WTC11 (cell line): ENCODE data around the gene CLDND2.

ENCODE experiments used
- CTCF ChIP-seq: fragments of 200-600 bp; IDR thresholded peaks from 2 replicates; pipeline ENCODE4 v1.8.0; 2022; ENCODE audit warnings: antibody characterized with exemption
- HMGXB4 ChIP-seq: sonication (generic); formaldehyde crosslinking; IDR thresholded peaks from 2 replicates; pipeline ENCODE4 v1.8.1; 2023; ENCODE audit warnings: mild to moderate bottlenecking, moderate library complexity, missing genetic modification reagents
- NFYB ChIP-seq: sonication (generic); formaldehyde crosslinking; conservative IDR thresholded peaks from 2 replicates; pipeline ENCODE4 v1.8.0; 2022; ENCODE audit warnings: low read depth, missing genetic modification reagents
- NR1H2 ChIP-seq: sonication (generic); formaldehyde crosslinking; IDR thresholded peaks from 2 replicates; pipeline ENCODE4 v1.9.0; 2021; ENCODE audit warnings: mild to moderate bottlenecking, moderate library complexity, missing genetic modification reagents
- RELA ChIP-seq: sonication (generic); formaldehyde crosslinking; IDR thresholded peaks from 2 replicates; pipeline ENCODE4 v1.8.1; 2022; ENCODE audit warnings: missing genetic modification reagents, mild to moderate bottlenecking, borderline replicate concordance
- TEAD4 ChIP-seq: sonication (generic); formaldehyde crosslinking; IDR thresholded peaks from 2 replicates; pipeline ENCODE4 v1.8.0; 2022; ENCODE audit warnings: mild to moderate bottlenecking, missing genetic modification reagents
- ZNF532 ChIP-seq: fragments of 250-450 bp; sonication (Bioruptor Pico); IDR thresholded peaks from 2 replicates; pipeline ENCODE4 v1.9.0; 2021; ENCODE audit warnings: mild to moderate bottlenecking, borderline replicate concordance

- TF ChIP-seq NR1H2 (CRISPR knock-in tag) (no peak), CTCF (no peak), RELA (CRISPR knock-in tag) (no peak), HMGXB4 (CRISPR knock-in tag) (no peak), TEAD4 (CRISPR knock-in tag) (no peak), ZNF532 (CRISPR knock-in tag) (no peak), NFYB (CRISPR knock-in tag) (no peak)
Observed at GRCh38 chr19:51341976-51342580, 26.7 kb downstream of the CLDND2 start, which contains the start of gene VSIG10L.
